ENCODE data around the gene LIPK. TPM values are rescaled to one million over a fixed set of nuclear protein-coding genes. Genes with fewer than 3 reads are reported as not detected.
"Not testable (repeated sequence)": the region's sequence is repeated elsewhere in the genome, so short reads cannot be mapped to it uniquely, and the experiment has no call there.

Gene LIPK
- total and polyA plus RNA-seq, 7 donors, result not detected

- H3K4me3 ChIP-seq, result no peak overlapping the region
- no peaks in the 10 kb centered on the region for H3K4me1 ChIP-seq
- intact Hi-C loops (cut with DNase I), result no loop called here
- no peak for ATAC-seq
- H3K9me3 ChIP-seq, result no peaks in the 10 kb centered on the region
- no peaks in the 10 kb centered on the region for H3K36me3 ChIP-seq (ENCODE audit: insufficient read depth in 1 of 2, low read depth in 1 of 2)
- H3K27ac ChIP-seq, result no peak overlapping the region
- DNase-seq, result no peak
- H3K27me3 ChIP-seq (ENCODE audit: insufficient read depth in 3 of 3, low read length in 2 of 3), result no peaks in the 10 kb centered on the region
- TF ChIP-seq, protein P1, sequence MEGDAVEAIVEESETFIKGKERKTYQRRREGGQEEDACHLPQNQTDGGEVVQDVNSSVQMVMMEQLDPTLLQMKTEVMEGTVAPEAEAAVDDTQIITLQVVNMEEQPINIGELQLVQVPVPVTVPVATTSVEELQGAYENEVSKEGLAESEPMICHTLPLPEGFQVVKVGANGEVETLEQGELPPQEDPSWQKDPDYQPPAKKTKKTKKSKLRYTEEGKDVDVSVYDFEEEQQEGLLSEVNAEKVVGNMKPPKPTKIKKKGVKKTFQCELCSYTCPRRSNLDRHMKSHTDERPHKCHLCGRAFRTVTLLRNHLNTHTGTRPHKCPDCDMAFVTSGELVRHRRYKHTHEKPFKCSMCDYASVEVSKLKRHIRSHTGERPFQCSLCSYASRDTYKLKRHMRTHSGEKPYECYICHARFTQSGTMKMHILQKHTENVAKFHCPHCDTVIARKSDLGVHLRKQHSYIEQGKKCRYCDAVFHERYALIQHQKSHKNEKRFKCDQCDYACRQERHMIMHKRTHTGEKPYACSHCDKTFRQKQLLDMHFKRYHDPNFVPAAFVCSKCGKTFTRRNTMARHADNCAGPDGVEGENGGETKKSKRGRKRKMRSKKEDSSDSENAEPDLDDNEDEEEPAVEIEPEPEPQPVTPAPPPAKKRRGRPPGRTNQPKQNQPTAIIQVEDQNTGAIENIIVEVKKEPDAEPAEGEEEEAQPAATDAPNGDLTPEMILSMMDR (IDR thresholded peaks at IDR 0.05), result no peak
These were observed 44.5 kb upstream of the LIPK start for GRCh38 chr10:88661577-88661976.

DNA sequence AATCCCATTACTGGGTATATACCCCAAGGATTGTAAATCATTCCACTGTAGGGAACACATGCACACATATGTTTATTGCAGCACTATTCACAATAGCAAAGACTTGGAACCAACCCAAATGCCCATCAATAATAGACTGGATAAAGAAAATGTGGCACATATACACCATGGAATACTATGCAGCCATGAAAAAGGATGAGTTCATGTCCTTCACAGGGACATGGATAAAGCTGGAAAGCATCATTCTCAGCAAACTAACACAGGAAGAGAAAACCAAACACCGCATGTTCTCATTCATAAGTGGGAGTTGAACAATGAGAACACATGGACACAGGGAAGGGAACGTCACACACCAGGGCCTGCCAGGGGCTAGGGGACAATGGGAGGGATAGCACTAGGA lies 42.9 kb upstream of the LIPK start:
- 92 to 95% (median 93%) methylated on average over 2 of the region's 2 CpGs for WGBS, 3 donors
- H3K27me3 ChIP-seq (ENCODE audit: insufficient read depth in 3 of 3, low read length in 2 of 3); ATAC-seq; H3K27ac ChIP-seq; H3K4me3 ChIP-seq; H3K4me1 ChIP-seq; H3K36me3 ChIP-seq (ENCODE audit: insufficient read depth in 1 of 2, low read depth in 1 of 2); DNase-seq; H3K9me3 ChIP-seq; intact Hi-C loops (cut with DNase I): not testable (repeated sequence)

- ATAC-seq (no peak), DNase-seq (no peak)
- H3K9me3 ChIP-seq, result no peaks in the 10 kb centered on the region
- no peaks in the 10 kb centered on the region for H3K4me1 ChIP-seq
- WGBS, 3 donors, result 18 to 27% (median 24%) methylated on average over 1 of the region's 1 CpG
- no peak within 1 kb of the TSS for H3K27ac ChIP-seq
- TF ChIP-seq, protein P1 (IDR thresholded peaks at IDR 0.05), result no peak
- H3K36me3 ChIP-seq (ENCODE audit: insufficient read depth in 1 of 2, low read depth in 1 of 2), result no peaks in the 10 kb centered on the region
- no peak within 1 kb of the TSS for H3K4me3 ChIP-seq
- intact Hi-C loops (cut with DNase I), result no loop called here
- no peaks in the 10 kb centered on the region for H3K27me3 ChIP-seq (ENCODE audit: insufficient read depth in 3 of 3, low read length in 2 of 3)
These were observed 41.9 kb upstream of the LIPK start, which contains the start of gene LIPF for GRCh38 chr10:88664142-88664541. Gene LIPF, plus strand, starts transcription at chr10:88664442. Its CDS starts 2,856 bp downstream, at chr10:88667298.

GRCh38 chr10:88668465-88668864 lies 37.6 kb upstream of the LIPK start:
- H3K9me3 ChIP-seq, result no peaks in the 10 kb centered on the region
- WGBS, 3 donors, result 72 to 83% (median 82%) methylated on average over 1 of the region's 1 CpG
- intact Hi-C loops (cut with DNase I), result no loop called here
- TF ChIP-seq, protein P1 (IDR thresholded peaks at IDR 0.05), result no peak
- H3K36me3 ChIP-seq (ENCODE audit: insufficient read depth in 1 of 2, low read depth in 1 of 2), result no peaks in the 10 kb centered on the region
- no peak overlapping the region for H3K27ac ChIP-seq
- no peak for ATAC-seq
- no peaks in the 10 kb centered on the region for H3K4me1 ChIP-seq
- DNase-seq, result no peak
- H3K27me3 ChIP-seq (ENCODE audit: insufficient read depth in 3 of 3, low read length in 2 of 3), result no peaks in the 10 kb centered on the region
- no peak overlapping the region for H3K4me3 ChIP-seq

GRCh38 chr10:88670497-88670896 lies 35.6 kb upstream of the LIPK start:
- Histone ChIP-seq H3K36me3 (ENCODE audit: insufficient read depth in 1 of 2, low read depth in 1 of 2) (no peaks in the 10 kb centered on the region), H3K4me1 (no peaks in the 10 kb centered on the region), H3K27ac (no peak overlapping the region), H3K9me3 (no peaks in the 10 kb centered on the region), H3K4me3 (no peak overlapping the region), H3K27me3 (ENCODE audit: insufficient read depth in 3 of 3, low read length in 2 of 3) (no peaks in the 10 kb centered on the region)
- 46 to 66% (median 62%) methylated on average over 2 of the region's 2 CpGs for WGBS, 3 donors
- intact Hi-C loops (cut with DNase I), result no loop called here
- TF ChIP-seq, protein P1 (IDR thresholded peaks at IDR 0.05), result no peak
- no peak for DNase-seq
- no peak for ATAC-seq

All from psoas muscle (tissue), 8 donors.